HG02642 (cell line): ENCODE data around the gene ZNF346.

Experiments used
- ATAC-seq: cut with Tn5 transposase; IDR thresholded peaks from one replicate; pipeline ENCODE4 v1.9.1; 2021; ENCODE audit warnings: mild to moderate bottlenecking; ENCODE audit not compliant: unreplicated experiment, poor library complexity

Gene ZNF346

GRCh38 chr5:177092178-177093081 is 69.9 kb downstream of the ZNF346 start:
- no peak for ATAC-seq

GRCh38 chr5:177093082-177093712 is 70.7 kb downstream of the ZNF346 start:
- ATAC-seq = no peak

- ATAC-seq = no peak
Observed at GRCh38 chr5:177093803-177094202, 71.3 kb downstream of the ZNF346 start.

GRCh38 chr5:177094224-177095087 is 72.0 kb downstream of the ZNF346 start:
- no peak for ATAC-seq

GRCh38 chr5:177095088-177095669 is 72.7 kb downstream of the ZNF346 start:
- ATAC-seq = no peak

- no peak for ATAC-seq
Observed at GRCh38 chr5:177096162-177097015, 73.9 kb downstream of the ZNF346 start.

- no peak for ATAC-seq
Observed at GRCh38 chr5:177097016-177097985, 74.8 kb downstream of the ZNF346 start.

GRCh38 chr5:177098120-177098469 is 75.6 kb downstream of the ZNF346 start:
- no peak for ATAC-seq

GRCh38 chr5:177098470-177099141 is 76.1 kb downstream of the ZNF346 start:
- ATAC-seq = no peak

GRCh38 chr5:177099422-177100093 is 77.1 kb downstream of the ZNF346 start:
- ATAC-seq = no peak

GRCh38 chr5:177100714-177101121 is 78.2 kb downstream of the ZNF346 start:
- ATAC-seq = no peak

- no peak for ATAC-seq
Observed at GRCh38 chr5:177103523-177104253, 81.2 kb downstream of the ZNF346 start.

- no peak for ATAC-seq
Observed at GRCh38 chr5:177105691-177106476, 83.4 kb downstream of the ZNF346 start.

GRCh38 chr5:177107159-177107558 is 84.7 kb downstream of the ZNF346 start:
- no peak for ATAC-seq

- ATAC-seq = no peak
Observed at GRCh38 chr5:177109810-177110209, 87.3 kb downstream of the ZNF346 start.
